Upper lobe of left lung (tissue), 6 donors: ENCODE results near the gene PHTF2. TPM values are rescaled to one million over a fixed set of nuclear protein-coding genes. Genes with fewer than 3 reads are reported as not detected.

Experiments used
- ATAC-seq, 2 donors: fragments of 200-7000 bp; cut with Tn5 transposase; one replicate each; pipeline ENCODE4 v1.9.1; 2022; ENCODE audit warnings: mild to moderate bottlenecking in 2 of 2, moderate library complexity in 2 of 2; ENCODE audit not compliant: low FRiP score in 2 of 2
- DNase-seq, 2 donors: peaks; one replicate each; pipeline ENCODE4 v3.0.0-alpha.2; 2019 to 2020
- H3K27ac ChIP-seq, 4 donors: fragments of 200-600 bp; sonication (generic); one replicate each; pipeline ENCODE4 v1.5.1; 2016 to 2019
- H3K27me3 ChIP-seq, 4 donors: fragments of 200-600 bp; sonication (generic); one replicate each; pipeline ENCODE4 v1.5.1; 2017 to 2019
- H3K36me3 ChIP-seq, 4 donors: fragments of 200-600 bp; sonication (generic); one replicate each; pipeline ENCODE4 v1.5.1; 2016 to 2019
- H3K4me1 ChIP-seq, 4 donors: fragments of 200-600 bp; sonication (generic); one replicate each; pipeline ENCODE4 v1.5.1; 2018 to 2019
- H3K4me3 ChIP-seq, 4 donors: fragments of 200-600 bp; sonication (generic); one replicate each; pipeline ENCODE4 v1.5.1; 2017 to 2019; ENCODE audit warnings: mild to moderate bottlenecking in 2 of 4, moderate library complexity in 1 of 4
- H3K9me3 ChIP-seq, 4 donors: fragments of 200-600 bp; sonication (generic); one replicate each; pipeline ENCODE4 v1.5.1; 2018 to 2019
- CTCF ChIP-seq, 6 experiments: fragments of 450-650 bp in 4 of 6; fragments of 200-600 bp in 2 of 6; sonication (generic) in 2 of 6; IDR thresholded peaks; one replicate each; pipeline ENCODE4 v1.5.1; 2016 to 2019; ENCODE audit warnings: antibody characterized with exemption in 6 of 6
- EP300 ChIP-seq, 4 donors: sonication (generic); formaldehyde crosslinking; IDR thresholded peaks; one replicate each; pipeline ENCODE4 v1.5.1; 2017; ENCODE audit warnings: antibody characterized with exemption in 4 of 4, control low read depth in 2 of 4
- POLR2A ChIP-seq, 4 donors: fragments of 450-650 bp; IDR thresholded peaks; one replicate each; pipeline ENCODE4 v1.5.1; 2016 to 2017; ENCODE audit warnings: antibody characterized with exemption in 4 of 4, mild to moderate bottlenecking in 2 of 4
- POLR2AphosphoS5 ChIP-seq, 2 donors: sonication (generic); formaldehyde crosslinking; IDR thresholded peaks; one replicate each; pipeline ENCODE4 v1.5.1; 2017; ENCODE audit warnings: antibody characterized with exemption in 2 of 2
- WGBS, 2 donors: methylation state at CpG; one replicate each; pipeline ENCODE4 v1.1.5; 2017 to 2018; 5-methylcytosine and 5-hydroxymethylcytosine counted together
- total RNA-seq, 6 donors: library from RNA; depleted of rRNA in 4 of 6; stranded (reverse); fragments of >200 nt in 4 of 6; gene quantifications; one replicate each; pipeline versions ENCODE4 v1.1.0 to v1.2.1, GENCODE V29; 2016 to 2021
- donor health status: DM: no; HTN: no; CAD: no; lungs with moderate emphysema.
- donor health status: DM: no; HTN: yes; CAD: no; lungs with severe emphysema.

Gene PHTF2
- total RNA-seq, 6 donors from 2014 or later = 7.0 to 25.2 (median 14.7) TPM

- H3K4me1 ChIP-seq = peaks cover 4 to 16% (median 9%) of the 10 kb centered on the region in 4 donors
- WGBS, 2 donors = 43 to 59% methylated on average over 2 of the region's 2 CpGs
- no peak for ATAC-seq
- no peak for TF ChIP-seq CTCF (IDR thresholded peaks at IDR 0.05)
- DNase-seq = no peak
- H3K27me3 ChIP-seq = no peaks in the 10 kb centered on the region
- H3K36me3 ChIP-seq = no peaks in the 10 kb centered on the region
- H3K9me3 ChIP-seq = no peaks in the 10 kb centered on the region
- no peak overlapping the region for H3K4me3 ChIP-seq
- H3K27ac ChIP-seq = no peak overlapping the region
Measured at GRCh38 chr7:77837275-77837674, 38.7 kb downstream of the PHTF2 start.

GRCh38 chr7:77837966-77838365 is 39.4 kb downstream of the PHTF2 start:
- H3K9me3 ChIP-seq = no peaks in the 10 kb centered on the region
- DNase-seq (no peak), ATAC-seq (no peak)
- H3K4me3 ChIP-seq = no peak overlapping the region
- H3K36me3 ChIP-seq = no peaks in the 10 kb centered on the region
- H3K27me3 ChIP-seq = no peaks in the 10 kb centered on the region
- no peak for TF ChIP-seq CTCF (IDR thresholded peaks at IDR 0.05)
- no peak for TF ChIP-seq EP300 (IDR thresholded peaks at IDR 0.05)
- no peak for TF ChIP-seq POLR2A (IDR thresholded peaks at IDR 0.05)
- no peak for TF ChIP-seq POLR2AphosphoS5 (IDR thresholded peaks at IDR 0.05)
- H3K4me1 ChIP-seq = peaks cover 4 to 16% (median 9%) of the 10 kb centered on the region in 4 donors
- H3K27ac ChIP-seq = no peak overlapping the region
- WGBS, 2 donors = 68 to 73% methylated on average over 1 of the region's 1 CpG

- no peaks in the 10 kb centered on the region for H3K27me3 ChIP-seq
- H3K27ac ChIP-seq = no peak overlapping the region
- 74 to 82% methylated on average over 3 of the region's 3 CpGs for WGBS, 2 donors
- H3K4me1 ChIP-seq = peaks cover 4 to 14% (median 9%) of the 10 kb centered on the region in 4 donors
- no peaks in the 10 kb centered on the region for H3K9me3 ChIP-seq
- no peak for TF ChIP-seq POLR2A (IDR thresholded peaks at IDR 0.05)
- no peak for TF ChIP-seq POLR2AphosphoS5 (IDR thresholded peaks at IDR 0.05)
- TF ChIP-seq CTCF (IDR thresholded peaks at IDR 0.05) = no peak
- TF ChIP-seq EP300 (IDR thresholded peaks at IDR 0.05) = no peak
- no peaks in the 10 kb centered on the region for H3K36me3 ChIP-seq
- H3K4me3 ChIP-seq = no peak overlapping the region
- ATAC-seq (no peak), DNase-seq (no peak)
Measured at GRCh38 chr7:77838929-77839491, 40.4 kb downstream of the PHTF2 start.

- WGBS, 2 donors = 78 to 79% methylated on average over 2 of the region's 2 CpGs
- no peak for DNase-seq
- Histone ChIP-seq H3K27ac (no peak overlapping the region), H3K4me3 (no peak overlapping the region), H3K9me3 (no peaks in the 10 kb centered on the region), H3K4me1 (peaks cover 0 to 5% (median 2%) of the 10 kb centered on the region in 4 donors), H3K27me3 (no peaks in the 10 kb centered on the region), H3K36me3 (no peaks in the 10 kb centered on the region)
- TF ChIP-seq POLR2AphosphoS5 (IDR thresholded peaks at IDR 0.05) = no peak
- no peak for TF ChIP-seq POLR2A (IDR thresholded peaks at IDR 0.05)
- TF ChIP-seq EP300 (IDR thresholded peaks at IDR 0.05) = no peak
- TF ChIP-seq CTCF (IDR thresholded peaks at IDR 0.05) = no peak
- no peak for ATAC-seq
Measured at GRCh38 chr7:77839919-77840318, 41.3 kb downstream of the PHTF2 start.

GRCh38 chr7:77843194-77843593 is 44.6 kb downstream of the PHTF2 start:
- TF ChIP-seq EP300 (IDR thresholded peaks at IDR 0.05) (no peak), CTCF (IDR thresholded peaks at IDR 0.05) (no peak), POLR2A (IDR thresholded peaks at IDR 0.05) (no peak)
- Histone ChIP-seq H3K27me3 (no peaks in the 10 kb centered on the region), H3K36me3 (no peaks in the 10 kb centered on the region), H3K4me1 (peaks cover 0 to 4% (median 0%) of the 10 kb centered on the region in 4 donors), H3K27ac (no peak overlapping the region), H3K4me3 (no peak overlapping the region), H3K9me3 (no peaks in the 10 kb centered on the region)
- WGBS, 2 donors = 75 to 92% methylated on average over 2 of the region's 2 CpGs
- DNase-seq = no peak
- ATAC-seq = no peak
